GM23248 (cell line): Measurements from ENCODE around the gene PRSS27.

ENCODE experiments used
- EZH2 ChIP-seq: fragments of 200-600 bp; sonication (generic); IDR thresholded peaks from 2 replicates; pipeline ENCODE4 v1.6.1; 2018; ENCODE audit warnings: antibody characterized with exemption, mild to moderate bottlenecking; ENCODE audit not compliant: insufficient read depth, poor library complexity, severe bottlenecking
- EZH2phosphoT487 ChIP-seq: fragments of 200-600 bp; sonication (generic); IDR thresholded peaks from 2 replicates; pipeline ENCODE4 v1.6.1; 2018; ENCODE audit warnings: antibody characterized with exemption, moderate library complexity, mild to moderate bottlenecking, low read depth; ENCODE audit not compliant: insufficient read depth

DNA sequence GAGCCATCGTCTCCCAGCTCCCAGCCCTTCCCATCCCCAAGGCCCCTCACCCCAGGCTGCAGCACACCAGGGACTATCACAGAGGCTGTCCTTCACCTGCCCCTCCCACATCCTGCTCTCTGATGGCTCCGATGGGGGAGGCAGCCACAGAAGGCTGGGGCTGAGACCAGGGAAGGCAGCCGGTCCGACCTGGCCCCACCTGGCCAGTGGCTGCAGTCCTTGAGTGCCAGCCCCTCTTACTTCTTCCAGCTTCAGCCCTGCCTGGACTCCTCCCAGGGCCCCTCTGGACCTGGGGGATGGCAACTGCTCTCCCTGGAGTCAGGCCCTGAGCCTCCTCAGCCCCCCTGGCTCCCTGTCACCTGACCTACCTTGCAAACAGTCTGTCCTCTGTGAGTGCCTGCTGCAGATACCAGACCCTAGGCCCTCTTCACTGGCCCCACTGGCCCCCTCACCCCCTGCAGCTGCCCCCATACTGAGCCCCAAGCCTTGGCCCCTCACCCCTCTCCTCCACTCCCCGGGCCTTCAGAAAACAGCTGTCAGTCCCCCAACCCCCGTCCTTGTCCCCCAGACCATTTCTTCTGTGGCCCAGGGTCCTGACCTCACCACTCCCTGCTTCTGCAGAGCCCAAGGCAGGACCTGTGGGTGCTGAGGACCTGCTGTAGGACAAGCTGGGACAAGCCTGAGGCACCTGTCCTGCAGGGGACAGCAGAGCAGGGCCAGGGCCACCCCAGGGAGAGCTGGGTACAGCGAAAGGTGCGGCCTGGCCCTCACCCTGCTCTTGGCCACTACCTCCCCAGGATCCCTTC, 19.8 kb upstream of the PRSS27 start:
- TF ChIP-seq EZH2, result no peak
- TF ChIP-seq EZH2phosphoT487, result no peak
